Fibroblast of lung (primary cell): ENCODE results near the gene C2. TPM values are rescaled to one million over a fixed set of nuclear protein-coding genes. Genes with fewer than 3 reads are reported as not detected.

ENCODE experiments used
- DNase-seq, 2 donors: peaks; one replicate each; pipeline versions ENCODE4 v3.0.0 to v3.0.0-alpha.2; 2010; ENCODE audit warnings: low read depth in 2 of 2
- H2AFZ ChIP-seq: 2 replicates; pipeline ENCODE4 v1.5.1; 2012; ENCODE audit warnings: low read length, control low read depth, inconsistent platforms
- H3K27ac ChIP-seq: 2 replicates; pipeline ENCODE4 v1.5.1; 2011; ENCODE audit warnings: low read length, control low read depth; ENCODE audit not compliant: insufficient read depth
- H3K27me3 ChIP-seq: 2 replicates; pipeline ENCODE4 v1.5.1; 2011; ENCODE audit warnings: mild to moderate bottlenecking, low read length; ENCODE audit not compliant: control insufficient read depth, insufficient read depth
- H3K36me3 ChIP-seq: 2 replicates; pipeline ENCODE4 v1.5.1; 2011; ENCODE audit warnings: low read length; ENCODE audit not compliant: control insufficient read depth, insufficient read depth
- H3K4me1 ChIP-seq: 2 replicates; pipeline ENCODE4 v1.5.1; 2011; ENCODE audit warnings: low read length; ENCODE audit not compliant: control insufficient read depth, insufficient read depth; ENCODE audit errors: extremely low read depth
- H3K4me2 ChIP-seq: 2 replicates; pipeline ENCODE4 v1.5.1; 2011; ENCODE audit warnings: low read length, control low read depth; ENCODE audit not compliant: insufficient read depth; ENCODE audit errors: extremely low read depth
- H3K4me3 ChIP-seq, 4 experiments: fragments of 200-600 bp in 1 of 4; sonication (generic) in 1 of 4; replicated peaks in 1 of 4; 2 replicates each; pipeline ENCODE4 v1.5.1; 2011 to 2016; ENCODE audit warnings: low read length in 4 of 4, low read depth in 3 of 4, mild to moderate bottlenecking in 3 of 4, control low read depth in 2 of 4, inconsistent platforms in 1 of 4, mixed read lengths in 1 of 4; ENCODE audit not compliant: insufficient read depth in 1 of 4; ENCODE audit errors: control extremely low read depth in 1 of 4
- H3K79me2 ChIP-seq: 2 replicates; pipeline ENCODE4 v1.5.1; 2012; ENCODE audit warnings: mild to moderate bottlenecking, low read length, inconsistent platforms; ENCODE audit not compliant: control insufficient read depth, insufficient read depth
- H3K9ac ChIP-seq: 2 replicates; pipeline ENCODE4 v1.5.1; 2011; ENCODE audit warnings: mild to moderate bottlenecking, low read length, control low read depth; ENCODE audit not compliant: insufficient read depth
- H3K9me3 ChIP-seq: 2 replicates; pipeline ENCODE4 v1.5.1; 2012; ENCODE audit warnings: low read depth, low read length; ENCODE audit not compliant: control insufficient read depth, insufficient read depth
- H4K20me1 ChIP-seq: 2 replicates; pipeline ENCODE4 v1.5.1; 2011; ENCODE audit warnings: low read length; ENCODE audit not compliant: control insufficient read depth, insufficient read depth; ENCODE audit errors: extremely low read depth
- CTCF ChIP-seq, 2 donors: IDR thresholded peaks in 1 of 2; conservative IDR thresholded peaks in 1 of 2; 1 replicate in 1 of 2; 2 replicates in 1 of 2; pipeline ENCODE4 v1.5.1; 2011 to 2012; ENCODE audit warnings: low read length in 2 of 2, control low read depth in 1 of 2, inconsistent platforms in 1 of 2, low read depth in 1 of 2, mild to moderate bottlenecking in 1 of 2
- EZH2 ChIP-seq: IDR thresholded peaks from 2 replicates; pipeline ENCODE4 v1.5.1; 2012; ENCODE audit warnings: low read length, control low read depth, mild to moderate bottlenecking; ENCODE audit errors: missing control alignments
- polyA plus RNA-seq, 2 donors: library from polyadenylated mRNA; depleted of rRNA in 1 of 2; stranded (reverse) in 1 of 2; unstranded in 1 of 2; fragments of >200 nt; gene quantifications; 2 replicates each; pipeline ENCODE4 v1.2.1, GENCODE V29; 2011 to 2012; ENCODE audit warnings: missing spikeins in 1 of 2
- total RNA-seq: library from RNA; depleted of rRNA; stranded (reverse); fragments of >200 nt; gene quantifications from 2 replicates; pipeline ENCODE4 v1.2.1, GENCODE V29; 2014

The C2 gene
- total and polyA plus RNA-seq, 2 donors (not counting 1 experiment from before 2014, with no cell fraction given), result 7.6 to 16.8 TPM

DNA sequence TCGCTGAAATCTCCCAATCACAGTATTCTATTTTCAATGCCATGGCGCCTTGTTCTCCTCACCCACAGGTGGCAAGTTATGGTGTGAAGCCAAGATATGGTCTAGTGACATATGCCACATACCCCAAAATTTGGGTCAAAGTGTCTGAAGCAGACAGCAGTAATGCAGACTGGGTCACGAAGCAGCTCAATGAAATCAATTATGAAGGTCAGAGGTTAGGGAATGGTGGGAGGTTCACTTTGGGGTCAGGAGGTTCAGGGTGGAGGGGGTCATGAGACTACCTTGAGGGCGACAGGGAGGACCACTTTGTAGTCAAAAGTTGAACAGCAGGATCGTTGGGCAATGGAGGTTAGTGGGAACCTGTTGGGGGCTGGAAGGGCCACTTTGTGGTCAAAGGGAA is 20.8 kb downstream of the C2 start:
- Histone ChIP-seq H3K9me3 (no peaks in the 10 kb centered on the region), H3K27ac (no peak overlapping the region), H4K20me1 (no peaks in the 10 kb centered on the region), H2AFZ (no peak overlapping the region), H3K4me1 (peaks cover 12% of the 10 kb centered on the region), H3K79me2 (no peaks in the 10 kb centered on the region), H3K9ac (no peak overlapping the region), H3K27me3 (no peaks in the 10 kb centered on the region), H3K36me3 (peaks cover 9% of the 10 kb centered on the region), H3K4me3 (no peak overlapping the region), H3K4me2 (no peak overlapping the region)
- DNase-seq, result no peak
- no peak for TF ChIP-seq EZH2

- no peak overlapping the region for H3K4me3 ChIP-seq
- H3K79me2 ChIP-seq, result no peaks in the 10 kb centered on the region
- H3K27me3 ChIP-seq, result no peaks in the 10 kb centered on the region
- no peak for TF ChIP-seq EZH2
- no peak for TF ChIP-seq CTCF (conservative IDR thresholded peaks at IDR 0.05 in 1 of 2, IDR thresholded peaks at IDR 0.05 in 1 of 2; ENCODE audit: low read depth in 1 of 2, low read length in 2 of 2)
- H3K27ac ChIP-seq, result no peak overlapping the region
- H4K20me1 ChIP-seq, result no peaks in the 10 kb centered on the region
- no peaks in the 10 kb centered on the region for H3K9me3 ChIP-seq
- DNase-seq, result peak; percentile 21 to 22
- no peak overlapping the region for H3K4me2 ChIP-seq
- H3K36me3 ChIP-seq, result peaks cover 9% of the 10 kb centered on the region
- H3K9ac ChIP-seq, result no peak overlapping the region
- peaks cover 12% of the 10 kb centered on the region for H3K4me1 ChIP-seq
- no peak overlapping the region for H2AFZ ChIP-seq
Measured at GRCh38 chr6:31948753-31949413, 21.4 kb downstream of the C2 start.

- no peak overlapping the region for H3K4me3 ChIP-seq
- no peaks in the 10 kb centered on the region for H3K9me3 ChIP-seq
- H3K27me3 ChIP-seq, result no peaks in the 10 kb centered on the region
- no peak overlapping the region for H3K9ac ChIP-seq
- H3K4me1 ChIP-seq, result peaks cover 9% of the 10 kb centered on the region
- no peak overlapping the region for H2AFZ ChIP-seq
- H3K79me2 ChIP-seq, result no peaks in the 10 kb centered on the region
- DNase-seq, result no peak
- H4K20me1 ChIP-seq, result no peaks in the 10 kb centered on the region
- no peak overlapping the region for H3K4me2 ChIP-seq
- peaks cover 20% of the 10 kb centered on the region for H3K36me3 ChIP-seq
- H3K27ac ChIP-seq, result no peak overlapping the region
- TF ChIP-seq EZH2 (no peak), CTCF (conservative IDR thresholded peaks at IDR 0.05 in 1 of 2, IDR thresholded peaks at IDR 0.05 in 1 of 2; ENCODE audit: low read depth in 1 of 2, low read length in 2 of 2) (no peak)
Measured at GRCh38 chr6:31949926-31950548, 22.5 kb downstream of the C2 start.
